Thyroid gland (tissue), 4 donors: ENCODE data around the gene DCHS1.

ENCODE experiments used
- CTCF ChIP-seq, 6 experiments: fragments of 200-600 bp in 3 of 6; fragments of 450-650 bp in 3 of 6; sonication (generic) in 3 of 6; IDR thresholded peaks; one replicate each; pipeline ENCODE4 v1.5.1; 2016 to 2019; ENCODE audit warnings: antibody characterized with exemption in 6 of 6, mild to moderate bottlenecking in 2 of 6, inconsistent platforms in 1 of 6, moderate library complexity in 1 of 6
- POLR2A ChIP-seq, 2 donors: fragments of 450-650 bp; IDR thresholded peaks; one replicate each; pipeline ENCODE4 v1.6.1; 2017; ENCODE audit warnings: antibody characterized with exemption in 2 of 2, mild to moderate bottlenecking in 2 of 2, moderate library complexity in 1 of 2

- TF ChIP-seq CTCF (IDR thresholded peaks at IDR 0.05) (no peak), POLR2A (IDR thresholded peaks at IDR 0.05) (no peak)
Observed at GRCh38 chr11:6601041-6601461, 54.6 kb downstream of the DCHS1 start.
